ENCODE data around the gene ULK1.

DNA sequence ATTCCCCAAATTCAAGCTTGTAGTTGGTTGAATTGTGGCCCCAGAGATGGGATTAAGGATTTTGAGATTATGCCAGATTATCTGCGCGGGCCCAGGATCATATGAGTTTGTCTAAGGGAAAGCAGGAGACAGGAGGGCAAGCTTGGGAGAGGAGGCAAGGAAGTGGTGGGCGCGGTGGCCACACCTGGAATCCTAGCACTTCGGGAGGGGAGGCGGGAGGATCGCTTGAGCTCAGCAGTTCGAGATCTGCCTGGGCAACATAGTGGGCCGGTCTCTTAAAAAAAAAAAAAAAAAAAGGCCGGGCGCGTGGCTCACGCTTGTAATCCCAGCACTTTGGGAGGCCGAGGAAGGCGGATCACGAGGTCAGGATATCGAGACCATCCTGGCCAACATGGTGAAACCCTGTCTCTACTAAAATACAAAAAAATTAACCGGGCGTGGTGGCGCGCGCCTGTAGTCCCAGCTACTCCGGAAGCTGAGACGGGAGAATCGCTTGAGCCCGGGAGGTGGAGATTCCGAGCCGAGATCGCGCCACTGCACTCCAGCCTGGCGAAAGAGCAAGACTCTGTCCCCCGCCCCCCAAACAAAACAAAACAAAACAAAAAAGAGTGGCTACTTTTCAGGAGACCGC lies 33.8 kb downstream of the ULK1 start:
- no peak for TF ChIP-seq ZNF843 (tag by site-specific recombination; IDR thresholded peaks at IDR 0.05)
- no peak for TF ChIP-seq ZNF623 (tag by site-specific recombination; IDR thresholded peaks at IDR 0.05)
- no peak for TF ChIP-seq ZBTB7A (tag by site-specific recombination; IDR thresholded peaks at IDR 0.05; ENCODE audit: low read depth)
- TF ChIP-seq KLF10 (tag by site-specific recombination; IDR thresholded peaks at IDR 0.05): no peak
- TF ChIP-seq, protein P1, sequence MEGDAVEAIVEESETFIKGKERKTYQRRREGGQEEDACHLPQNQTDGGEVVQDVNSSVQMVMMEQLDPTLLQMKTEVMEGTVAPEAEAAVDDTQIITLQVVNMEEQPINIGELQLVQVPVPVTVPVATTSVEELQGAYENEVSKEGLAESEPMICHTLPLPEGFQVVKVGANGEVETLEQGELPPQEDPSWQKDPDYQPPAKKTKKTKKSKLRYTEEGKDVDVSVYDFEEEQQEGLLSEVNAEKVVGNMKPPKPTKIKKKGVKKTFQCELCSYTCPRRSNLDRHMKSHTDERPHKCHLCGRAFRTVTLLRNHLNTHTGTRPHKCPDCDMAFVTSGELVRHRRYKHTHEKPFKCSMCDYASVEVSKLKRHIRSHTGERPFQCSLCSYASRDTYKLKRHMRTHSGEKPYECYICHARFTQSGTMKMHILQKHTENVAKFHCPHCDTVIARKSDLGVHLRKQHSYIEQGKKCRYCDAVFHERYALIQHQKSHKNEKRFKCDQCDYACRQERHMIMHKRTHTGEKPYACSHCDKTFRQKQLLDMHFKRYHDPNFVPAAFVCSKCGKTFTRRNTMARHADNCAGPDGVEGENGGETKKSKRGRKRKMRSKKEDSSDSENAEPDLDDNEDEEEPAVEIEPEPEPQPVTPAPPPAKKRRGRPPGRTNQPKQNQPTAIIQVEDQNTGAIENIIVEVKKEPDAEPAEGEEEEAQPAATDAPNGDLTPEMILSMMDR (tag by site-specific recombination; IDR thresholded peaks at IDR 0.05): no peak
- TF ChIP-seq ZNF423 (tag by site-specific recombination; IDR thresholded peaks at IDR 0.05): no peak
- no peak for TF ChIP-seq SCRT2 (tag by site-specific recombination; IDR thresholded peaks at IDR 0.05)
- no peak for TF ChIP-seq ZNF366 (tag by site-specific recombination; conservative IDR thresholded peaks at IDR 0.05)
- TF ChIP-seq ZEB2 (tag by site-specific recombination; IDR thresholded peaks at IDR 0.05): 0 out of 2 replicates have a peak, but pooled peaks have one; percentile 11
- TF ChIP-seq, protein P2, sequence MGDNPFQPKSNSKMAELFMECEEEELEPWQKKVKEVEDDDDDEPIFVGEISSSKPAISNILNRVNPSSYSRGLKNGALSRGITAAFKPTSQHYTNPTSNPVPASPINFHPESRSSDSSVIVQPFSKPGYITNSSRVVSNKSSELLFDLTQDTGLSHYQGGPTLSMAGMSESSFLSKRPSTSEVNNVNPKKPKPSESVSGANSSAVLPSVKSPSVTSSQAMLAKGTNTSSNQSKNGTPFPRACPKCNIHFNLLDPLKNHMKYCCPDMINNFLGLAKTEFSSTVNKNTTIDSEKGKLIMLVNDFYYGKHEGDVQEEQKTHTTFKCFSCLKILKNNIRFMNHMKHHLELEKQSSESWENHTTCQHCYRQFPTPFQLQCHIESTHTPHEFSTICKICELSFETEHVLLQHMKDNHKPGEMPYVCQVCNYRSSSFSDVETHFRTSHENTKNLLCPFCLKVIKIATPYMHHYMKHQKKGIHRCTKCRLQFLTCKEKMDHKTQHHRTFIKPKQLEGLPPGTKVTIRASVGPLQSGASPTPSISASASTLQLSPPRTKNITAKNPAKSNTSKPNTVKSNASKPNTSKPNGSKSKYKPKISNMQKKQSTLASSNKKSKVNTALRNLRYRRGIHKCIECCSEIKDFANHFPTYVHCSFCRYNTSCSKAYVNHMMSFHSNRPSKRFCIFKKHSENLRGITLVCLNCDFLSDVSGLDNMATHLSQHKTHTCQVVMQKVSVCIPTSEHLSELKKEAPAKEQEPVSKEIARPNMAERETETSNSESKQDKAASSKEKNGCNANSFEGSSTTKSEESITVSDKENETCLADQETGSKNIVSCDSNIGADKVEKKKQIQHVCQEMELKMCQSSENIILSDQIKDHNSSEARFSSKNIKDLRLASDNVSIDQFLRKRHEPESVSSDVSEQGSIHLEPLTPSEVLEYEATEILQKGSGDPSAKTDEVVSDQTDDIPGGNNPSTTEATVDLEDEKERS (tag by site-specific recombination; IDR thresholded peaks at IDR 0.05): no peak
- no peak for TF ChIP-seq ZNF24 (tag by site-specific recombination; IDR thresholded peaks at IDR 0.05)
- TF ChIP-seq ZBTB1 (tag by site-specific recombination; IDR thresholded peaks at IDR 0.05): no peak
- no peak for TF ChIP-seq ZNF677 (tag by site-specific recombination; IDR thresholded peaks at IDR 0.05)
